PFSK-1 (cell line): ENCODE measurements around the gene HEYL.

Source experiments
- FOXP2 ChIP-seq: optimal IDR thresholded peaks from 2 replicates; pipeline ENCODE3; 2011; ENCODE audit warnings: borderline replicate concordance, control low read depth, inconsistent platforms; ENCODE audit not compliant: insufficient read depth; ENCODE audit errors: extremely low read length, extremely low read depth
- POLR2AphosphoS5 ChIP-seq: IDR thresholded peaks from 2 replicates; pipeline ENCODE4 v1.6.1; 2012; ENCODE audit warnings: low read depth, mild to moderate bottlenecking, control low read depth, low read length, moderate library complexity
- SIN3A ChIP-seq: IDR thresholded peaks from 2 replicates; pipeline ENCODE4 v1.6.1; 2012; ENCODE audit warnings: mild to moderate bottlenecking, low read length, moderate library complexity, borderline replicate concordance; ENCODE audit not compliant: insufficient read depth
- TAF1 ChIP-seq: IDR thresholded peaks from 2 replicates; pipeline ENCODE4 v1.6.1; 2012; ENCODE audit warnings: low read length, control low read depth, borderline replicate concordance; ENCODE audit not compliant: insufficient read depth
- TF ChIP-seq, protein P1 (sequence below), 2 experiments: IDR thresholded peaks; 2 replicates each; pipeline versions ENCODE4 v1.6.1 to v1.8.0; 2011 to 2012; ENCODE audit warnings: low read depth in 2 of 2, low read length in 2 of 2, control low read depth in 1 of 2, inconsistent platforms in 1 of 2, mild to moderate bottlenecking in 1 of 2, moderate library complexity in 1 of 2; ENCODE audit not compliant: insufficient read depth in 1 of 2

HEYL gene

DNA sequence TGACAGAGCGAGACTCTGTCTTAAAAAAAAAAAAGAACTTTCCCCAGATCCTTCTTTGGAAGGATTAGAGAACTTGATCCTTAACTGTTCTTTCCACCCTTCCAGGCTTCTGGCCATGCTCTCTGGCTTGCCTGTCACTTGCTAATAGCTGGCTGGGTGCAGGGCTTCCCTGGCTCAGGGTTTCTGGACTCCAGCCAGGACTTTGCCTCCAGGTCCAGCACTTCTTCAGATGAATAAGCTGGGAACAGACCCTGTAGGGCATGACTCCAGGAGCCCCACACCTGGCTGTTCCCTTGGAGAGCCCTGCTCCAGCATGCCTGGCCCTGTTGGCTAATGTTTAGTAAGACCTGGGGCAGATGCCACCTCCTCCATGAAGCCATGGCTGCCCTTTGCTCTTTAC, 35.8 kb upstream of the HEYL start:
- TF ChIP-seq, protein P1, sequence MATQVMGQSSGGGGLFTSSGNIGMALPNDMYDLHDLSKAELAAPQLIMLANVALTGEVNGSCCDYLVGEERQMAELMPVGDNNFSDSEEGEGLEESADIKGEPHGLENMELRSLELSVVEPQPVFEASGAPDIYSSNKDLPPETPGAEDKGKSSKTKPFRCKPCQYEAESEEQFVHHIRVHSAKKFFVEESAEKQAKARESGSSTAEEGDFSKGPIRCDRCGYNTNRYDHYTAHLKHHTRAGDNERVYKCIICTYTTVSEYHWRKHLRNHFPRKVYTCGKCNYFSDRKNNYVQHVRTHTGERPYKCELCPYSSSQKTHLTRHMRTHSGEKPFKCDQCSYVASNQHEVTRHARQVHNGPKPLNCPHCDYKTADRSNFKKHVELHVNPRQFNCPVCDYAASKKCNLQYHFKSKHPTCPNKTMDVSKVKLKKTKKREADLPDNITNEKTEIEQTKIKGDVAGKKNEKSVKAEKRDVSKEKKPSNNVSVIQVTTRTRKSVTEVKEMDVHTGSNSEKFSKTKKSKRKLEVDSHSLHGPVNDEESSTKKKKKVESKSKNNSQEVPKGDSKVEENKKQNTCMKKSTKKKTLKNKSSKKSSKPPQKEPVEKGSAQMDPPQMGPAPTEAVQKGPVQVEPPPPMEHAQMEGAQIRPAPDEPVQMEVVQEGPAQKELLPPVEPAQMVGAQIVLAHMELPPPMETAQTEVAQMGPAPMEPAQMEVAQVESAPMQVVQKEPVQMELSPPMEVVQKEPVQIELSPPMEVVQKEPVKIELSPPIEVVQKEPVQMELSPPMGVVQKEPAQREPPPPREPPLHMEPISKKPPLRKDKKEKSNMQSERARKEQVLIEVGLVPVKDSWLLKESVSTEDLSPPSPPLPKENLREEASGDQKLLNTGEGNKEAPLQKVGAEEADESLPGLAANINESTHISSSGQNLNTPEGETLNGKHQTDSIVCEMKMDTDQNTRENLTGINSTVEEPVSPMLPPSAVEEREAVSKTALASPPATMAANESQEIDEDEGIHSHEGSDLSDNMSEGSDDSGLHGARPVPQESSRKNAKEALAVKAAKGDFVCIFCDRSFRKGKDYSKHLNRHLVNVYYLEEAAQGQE (IDR thresholded peaks at IDR 0.05; ENCODE audit: insufficient read depth in 1 of 2, low read depth in 2 of 2, low read length in 2 of 2), result no peak
- no peak for TF ChIP-seq SIN3A
- TF ChIP-seq TAF1, result no peak
- no peak for TF ChIP-seq POLR2AphosphoS5
- TF ChIP-seq FOXP2, result no peak

DNA sequence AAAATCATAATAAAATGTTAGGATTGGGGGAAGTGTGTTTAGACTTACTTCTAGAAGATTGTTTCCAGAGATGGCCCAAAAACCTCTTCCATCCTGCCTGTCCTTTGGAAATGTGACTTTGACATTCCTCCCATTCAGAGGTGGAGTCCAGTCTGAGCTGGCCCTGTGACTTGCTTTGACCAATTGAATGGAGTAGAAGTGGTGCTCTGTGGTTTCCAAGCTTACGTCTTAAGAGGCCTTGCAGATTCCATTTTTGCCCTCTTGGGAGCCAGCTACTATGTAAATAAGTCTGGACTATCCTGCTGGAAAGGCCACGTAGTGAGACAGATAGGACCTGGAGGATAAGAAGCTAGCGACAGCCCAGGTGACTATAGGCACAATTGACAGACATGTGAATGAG, 33.8 kb upstream of the HEYL start:
- TF ChIP-seq SIN3A (no peak), FOXP2 (no peak), TAF1 (no peak), POLR2AphosphoS5 (no peak)
- TF ChIP-seq, protein P1 (IDR thresholded peaks at IDR 0.05; ENCODE audit: insufficient read depth in 1 of 2, low read depth in 2 of 2, low read length in 2 of 2), result no peak

DNA sequence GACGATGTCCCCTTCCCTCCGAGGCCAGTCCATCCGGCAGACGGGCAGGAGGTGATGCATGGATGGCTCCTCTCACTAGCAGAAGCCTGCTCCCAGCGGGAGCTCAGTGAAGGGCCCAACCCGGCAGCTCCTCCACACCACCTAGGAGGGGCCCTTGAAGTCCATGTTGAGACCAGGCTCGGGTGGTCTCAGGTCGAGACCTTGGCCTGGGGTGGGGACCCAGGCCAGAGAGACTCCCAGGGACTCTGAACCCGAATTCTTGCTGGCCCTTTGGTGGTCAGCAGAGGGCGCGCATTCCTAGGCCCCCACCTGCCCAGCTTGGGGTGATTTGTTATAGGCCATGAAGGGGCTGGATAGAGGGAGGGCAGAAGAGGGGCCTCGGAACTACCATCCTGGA, 33.1 kb upstream of the HEYL start:
- TF ChIP-seq POLR2AphosphoS5 (no peak), SIN3A (no peak), TAF1 (no peak), FOXP2 (no peak)
- TF ChIP-seq, protein P1 (IDR thresholded peaks at IDR 0.05; ENCODE audit: insufficient read depth in 1 of 2, low read depth in 2 of 2, low read length in 2 of 2), result no peak

- no peak for TF ChIP-seq TAF1
- TF ChIP-seq, protein P1 (IDR thresholded peaks at IDR 0.05; ENCODE audit: insufficient read depth in 1 of 2, low read depth in 2 of 2, low read length in 2 of 2), result no peak
These were observed 32.5 kb upstream of the HEYL start, which contains the start of gene NT5C1A for GRCh38 chr1:39671793-39672550. NT5C1A (minus strand) TSS chr1:39672107; CDS start chr1:39672038, 69 bp downstream.

DNA sequence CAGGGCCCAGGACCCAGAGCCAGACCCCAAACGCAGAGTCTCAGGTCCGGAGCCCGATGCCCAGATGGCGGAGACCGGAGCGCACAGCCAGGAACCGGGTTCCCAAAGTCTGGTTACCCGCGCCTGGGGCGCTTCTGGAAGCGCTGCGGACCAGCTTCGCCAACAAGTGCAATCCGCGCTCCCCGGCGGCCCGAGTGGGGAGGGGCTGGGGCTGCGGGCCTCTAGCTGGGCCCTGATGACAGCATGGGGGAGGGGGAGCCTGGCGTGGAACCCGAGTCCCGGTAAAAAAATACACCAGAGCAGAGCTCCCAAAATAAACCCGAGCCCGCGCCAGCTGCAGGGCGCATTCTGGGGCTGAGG, 32.0 kb upstream of the HEYL start:
- no peak for TF ChIP-seq SIN3A
- TF ChIP-seq POLR2AphosphoS5, result no peak
- TF ChIP-seq, protein P1 (IDR thresholded peaks at IDR 0.05; ENCODE audit: insufficient read depth in 1 of 2, low read depth in 2 of 2, low read length in 2 of 2), result no peak
- TF ChIP-seq FOXP2, result no peak
- no peak for TF ChIP-seq TAF1
